HG03095 (cell line): ENCODE data around the gene ARMS2.

ENCODE experiments used
- ATAC-seq: cut with Tn5 transposase; IDR thresholded peaks from one replicate; pipeline ENCODE4 v1.9.1; 2021; ENCODE audit warnings: moderate library complexity; ENCODE audit not compliant: unreplicated experiment

Gene ARMS2

GRCh38 chr10:122469848-122470247, 15.4 kb downstream of the ARMS2 start:
- no peak for ATAC-seq

GRCh38 chr10:122471531-122472177, 17.2 kb downstream of the ARMS2 start:
- no peak for ATAC-seq

- no peak for ATAC-seq
Measured at GRCh38 chr10:122473116-122473515, 18.7 kb downstream of the ARMS2 start.

- ATAC-seq, result no peak
Measured at GRCh38 chr10:122474131-122474818, 19.8 kb downstream of the ARMS2 start.

GRCh38 chr10:122475100-122475499, 20.6 kb downstream of the ARMS2 start:
- ATAC-seq, result no peak

GRCh38 chr10:122475591-122476332, 21.3 kb downstream of the ARMS2 start:
- no peak for ATAC-seq

- ATAC-seq, result no peak
Measured at GRCh38 chr10:122476333-122476695, 21.9 kb downstream of the ARMS2 start.

- no peak for ATAC-seq
Measured at GRCh38 chr10:122477436-122477835, 23.0 kb downstream of the ARMS2 start.

- no peak for ATAC-seq
Measured at GRCh38 chr10:122478971-122479370, 24.5 kb downstream of the ARMS2 start.

GRCh38 chr10:122480146-122480833, 25.8 kb downstream of the ARMS2 start:
- no peak for ATAC-seq

- no peak for ATAC-seq
Measured at GRCh38 chr10:122481296-122482056, 27.0 kb downstream of the ARMS2 start.

- no peak for ATAC-seq
Measured at GRCh38 chr10:122484276-122485060, 30.0 kb downstream of the ARMS2 start.

- no peak for ATAC-seq
Measured at GRCh38 chr10:122485670-122486069, 31.2 kb downstream of the ARMS2 start.

GRCh38 chr10:122486406-122487080, 32.1 kb downstream of the ARMS2 start:
- ATAC-seq, result no peak

- no peak for ATAC-seq
Measured at GRCh38 chr10:122487174-122487765, 32.8 kb downstream of the ARMS2 start.

GRCh38 chr10:122490268-122490667, 35.8 kb downstream of the ARMS2 start:
- ATAC-seq, result no peak

GRCh38 chr10:122490786-122491680, 36.6 kb downstream of the ARMS2 start:
- no peak for ATAC-seq

- no peak for ATAC-seq
Measured at GRCh38 chr10:122492006-122492405, 37.6 kb downstream of the ARMS2 start.
